Occipital lobe (tissue), 2 donors: ENCODE measurements around the gene ETV4. TPM values are rescaled to one million over a fixed set of nuclear protein-coding genes. Genes with fewer than 3 reads are reported as not detected.

Experiments
- DNase-seq: peaks from one replicate; lab custom pipeline; 2025; lab: John Stamatoyannopoulos, UW
- total RNA-seq: library from RNA; depleted of rRNA; stranded (reverse); fragments of >200 nt; gene quantifications from one replicate; pipeline ENCODE4 v1.2.3, GENCODE V29; 2014

ETV4 gene
- total RNA-seq, 1 donor from 2014 or later = 1.4 TPM

DNA sequence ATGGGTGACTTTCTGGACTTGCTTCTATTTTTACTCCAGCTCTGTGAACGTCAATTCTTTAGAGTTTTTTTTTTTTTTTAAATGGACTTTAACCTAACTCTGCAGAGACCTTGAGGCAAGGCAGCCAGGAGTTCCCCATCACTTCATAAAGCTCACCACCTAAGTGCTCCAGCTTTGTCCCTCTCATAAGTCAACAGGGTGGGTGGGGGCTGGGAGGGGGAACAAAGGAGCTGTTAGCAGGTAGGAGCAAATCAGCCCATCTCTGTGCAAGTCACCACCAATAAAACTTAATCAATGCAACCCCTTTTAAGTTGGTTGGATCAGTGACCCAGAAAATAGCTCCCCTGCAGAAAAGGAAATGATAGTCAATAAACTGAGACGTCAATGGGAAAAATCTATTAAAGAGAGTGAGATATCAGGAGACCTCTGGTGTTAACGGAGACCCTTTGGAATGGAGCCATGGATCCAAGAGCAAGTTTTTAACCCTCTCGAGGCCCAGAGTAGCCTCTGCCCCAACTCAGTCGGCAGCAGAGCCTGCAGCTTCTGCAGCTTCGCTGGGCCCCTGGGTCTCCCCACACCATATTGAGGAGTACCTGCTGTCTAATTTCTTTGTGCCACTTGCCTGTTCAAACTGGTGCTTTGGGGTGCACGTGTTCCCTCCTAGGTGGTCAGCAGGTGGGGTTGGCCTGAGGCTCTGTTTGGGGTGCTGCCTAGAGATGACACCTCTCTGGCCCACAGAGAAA, 27.6 kb upstream of the ETV4 start:
- no peak for DNase-seq

DNA sequence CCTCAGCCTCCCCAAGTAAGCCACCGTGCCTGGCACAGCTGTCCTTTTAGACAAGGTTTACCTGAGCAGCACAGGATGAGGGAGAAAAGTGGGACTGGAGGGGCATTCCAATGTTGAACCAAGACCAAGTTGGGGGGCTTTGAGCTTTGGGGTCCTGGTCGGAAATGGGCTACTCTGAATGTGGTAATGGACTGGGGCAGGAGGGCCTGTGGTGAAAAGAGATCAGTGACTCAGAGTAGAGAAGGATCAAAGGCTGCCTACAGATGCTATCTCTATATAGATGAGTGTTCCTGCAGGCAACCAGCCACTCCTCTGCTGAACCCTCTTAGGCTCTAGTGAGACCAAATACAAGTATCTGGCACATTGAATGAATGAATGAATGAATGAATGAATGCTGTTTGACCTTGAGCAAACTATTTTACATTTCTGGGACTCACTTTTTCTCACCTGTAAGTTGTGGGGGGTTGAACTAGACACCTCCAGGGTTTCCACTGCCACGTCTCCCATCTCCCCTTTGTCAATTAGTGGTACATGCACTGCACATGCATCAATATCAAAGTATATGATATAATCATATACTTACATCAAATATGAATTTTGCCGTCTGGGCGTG, 26.3 kb upstream of the ETV4 start:
- DNase-seq = no peak

DNA sequence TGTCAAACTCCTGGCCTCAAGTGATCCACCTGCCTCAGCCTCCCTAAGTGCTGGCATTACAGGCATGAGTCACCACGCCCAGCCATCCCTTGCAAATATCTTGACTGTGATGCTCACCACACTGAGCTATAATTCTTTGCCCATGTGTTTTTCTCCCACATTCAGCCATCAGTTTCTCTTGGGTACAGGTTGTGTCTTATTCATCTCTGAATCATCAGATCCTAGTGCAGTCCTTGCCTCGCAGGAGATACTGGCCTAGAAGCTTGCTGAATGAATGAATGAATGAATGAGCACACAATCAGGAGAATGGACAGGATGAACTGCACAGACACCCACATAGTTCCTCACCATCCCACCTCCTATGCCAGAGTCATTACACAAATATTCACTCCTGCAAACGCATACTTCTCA, 24.4 kb upstream of the ETV4 start:
- no peak for DNase-seq

DNA sequence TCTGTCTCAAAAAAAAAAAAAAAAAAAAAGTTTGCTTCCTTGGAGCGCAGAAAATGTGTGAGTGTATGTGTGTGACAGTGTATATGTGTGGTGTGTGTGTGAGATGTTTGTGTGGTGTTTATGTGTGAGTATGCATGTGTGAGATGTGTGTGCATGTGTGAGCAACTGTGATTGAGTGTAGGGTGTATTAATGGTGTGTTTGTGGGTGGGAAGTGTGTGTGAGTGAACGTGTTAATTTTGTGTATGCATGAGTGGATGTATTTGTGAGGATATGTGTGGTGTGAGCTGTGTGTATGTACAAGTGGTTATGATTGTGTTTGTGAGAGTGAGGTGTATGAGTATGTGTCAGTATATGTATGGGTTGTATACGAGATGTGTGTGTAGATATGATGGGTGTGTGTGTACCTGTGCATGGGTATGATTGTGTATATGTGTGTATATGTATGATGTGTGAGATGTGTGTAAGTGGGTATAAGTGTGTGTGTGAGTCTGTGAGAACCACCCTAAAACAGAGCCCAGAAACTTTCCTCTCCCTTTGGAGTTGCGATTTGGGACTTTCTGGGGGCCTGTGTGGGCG, 22.5 kb upstream of the ETV4 start:
- no peak for DNase-seq

DNA sequence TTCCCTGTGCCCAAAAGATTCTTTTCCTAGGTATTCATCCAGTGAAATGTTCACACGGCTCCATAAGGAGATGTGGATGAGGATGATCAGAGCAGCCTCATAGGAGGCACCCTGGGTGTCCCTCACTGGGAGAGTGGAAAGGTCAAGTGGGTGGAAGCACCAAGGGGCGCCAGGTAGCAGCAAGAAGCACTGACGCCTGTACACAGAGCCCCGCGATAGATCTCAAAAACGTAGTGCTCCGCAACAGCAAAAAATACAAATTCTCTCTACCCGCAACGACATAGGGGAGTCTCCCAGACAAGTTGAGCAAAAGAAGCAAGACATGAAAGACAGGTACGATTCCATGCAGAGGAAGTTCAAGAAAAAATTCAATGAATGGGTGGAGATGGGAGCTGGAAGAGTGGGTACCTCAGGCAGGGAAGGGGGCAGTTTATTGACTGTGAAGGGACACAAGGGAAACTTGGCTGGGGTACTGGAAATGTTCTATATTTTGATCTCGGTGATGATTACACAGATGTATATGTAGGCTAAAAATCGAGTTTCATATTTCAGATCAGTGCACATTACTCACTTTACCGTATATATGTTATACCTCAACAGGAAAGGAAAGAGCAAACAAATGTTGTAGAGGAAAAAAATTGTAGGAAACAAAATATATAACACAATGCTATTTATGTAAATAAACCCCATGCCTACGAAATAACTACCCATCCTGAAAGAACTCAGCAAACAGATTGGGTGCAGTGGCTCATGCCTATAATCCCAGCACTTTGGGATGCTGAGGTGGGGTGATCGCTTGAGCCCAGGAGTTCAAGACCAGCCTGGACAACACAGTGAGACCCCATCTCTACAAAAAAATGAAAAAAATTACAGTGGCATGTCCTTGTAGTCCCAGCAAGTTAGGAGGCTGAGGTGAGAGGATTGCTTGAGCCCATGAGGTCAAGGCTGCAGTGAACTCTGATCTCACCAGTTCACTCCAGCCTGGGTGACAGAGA, 17.8 kb upstream of the ETV4 start:
- DNase-seq = no peak

DNA sequence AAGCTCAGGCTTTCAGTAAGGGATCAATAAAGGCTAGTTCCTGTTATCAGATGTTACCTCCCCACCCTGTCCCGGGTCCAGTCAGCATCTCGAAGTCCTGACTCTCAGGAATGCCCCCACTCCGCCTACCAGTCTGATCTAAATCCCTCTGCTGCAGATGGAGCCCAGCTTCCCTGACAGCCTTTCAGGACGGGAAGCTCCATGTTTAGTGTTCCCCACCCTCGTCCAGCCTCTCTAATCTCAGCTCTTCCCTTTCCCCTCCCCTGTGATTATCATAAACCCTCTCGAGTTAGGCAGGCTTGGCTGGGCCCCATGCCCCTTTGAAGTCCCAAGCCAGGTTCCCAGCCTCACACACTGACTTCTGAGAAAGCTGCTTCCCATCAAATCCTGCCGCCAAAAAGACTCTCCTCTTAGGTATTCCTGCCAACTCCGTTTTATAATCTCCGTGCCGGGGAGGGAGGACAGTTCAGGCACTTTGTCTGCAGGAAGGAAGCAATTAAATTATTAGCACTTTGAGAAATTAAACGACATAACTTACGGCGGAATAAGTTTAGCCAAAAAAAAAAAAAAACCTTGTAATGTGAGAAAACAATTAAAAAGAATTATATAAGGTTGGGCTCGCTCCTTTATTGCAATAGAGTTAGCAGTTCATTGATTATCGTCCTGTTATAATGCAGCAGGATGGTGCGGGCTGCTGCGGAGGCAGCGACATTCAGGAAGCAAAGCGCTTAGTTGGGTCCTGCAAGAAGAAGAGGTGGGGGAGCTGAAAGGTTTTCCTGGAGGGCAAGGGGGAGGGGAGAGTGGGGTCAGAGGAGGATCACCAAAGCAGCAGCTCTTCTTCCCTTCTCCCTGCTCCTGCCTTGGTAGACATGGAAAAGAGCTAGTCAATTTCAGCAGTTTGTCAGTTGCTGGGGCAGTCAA, 16.8 kb upstream of the ETV4 start:
- DNase-seq = no peak

DNA sequence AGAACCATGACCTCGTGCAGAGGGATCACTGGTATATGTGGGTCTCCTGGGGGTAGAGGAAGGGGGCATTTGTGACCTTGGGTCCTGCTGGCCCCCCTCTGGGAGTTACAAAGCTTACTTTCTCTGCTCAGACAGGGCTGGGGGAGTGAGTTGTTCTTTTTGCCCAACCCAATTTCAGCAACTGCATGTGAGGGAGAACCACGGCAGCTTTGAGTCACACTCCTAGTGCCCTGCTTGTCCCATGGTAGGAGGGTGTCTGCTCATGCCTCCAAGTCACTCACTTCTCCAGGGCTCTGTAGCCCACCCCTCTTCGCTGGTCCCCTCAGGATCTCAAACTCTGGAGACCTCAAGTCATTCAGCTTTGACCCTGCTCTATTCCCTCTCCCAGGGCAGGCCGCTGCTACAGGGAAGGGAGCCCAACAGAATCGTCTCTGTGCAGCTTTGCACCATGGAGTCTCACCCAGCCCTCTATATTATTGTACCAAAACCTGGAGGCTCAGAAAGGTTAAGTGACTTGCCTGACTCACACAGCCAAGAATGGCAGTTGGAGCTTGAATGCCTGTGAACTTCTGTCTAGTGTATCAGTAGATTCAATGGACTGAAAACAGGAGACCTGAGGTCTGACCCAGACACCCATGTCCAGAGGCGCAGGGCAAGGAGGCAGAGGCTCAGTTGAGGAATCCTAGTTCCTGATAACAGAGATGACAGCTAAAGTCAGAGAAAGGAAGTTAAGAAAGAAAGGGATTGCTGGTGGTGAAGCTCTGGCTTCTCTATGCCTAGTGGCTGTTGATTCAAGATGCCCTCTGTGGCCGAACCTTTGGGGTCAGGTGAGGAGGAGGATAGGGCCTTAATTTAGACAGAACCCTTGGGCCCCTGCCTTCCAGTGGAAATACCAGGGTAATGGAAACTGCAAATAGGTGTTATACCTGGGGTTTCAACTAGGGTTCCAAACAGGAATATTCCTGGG, 14.6 kb upstream of the ETV4 start:
- DNase-seq = no peak

DNA sequence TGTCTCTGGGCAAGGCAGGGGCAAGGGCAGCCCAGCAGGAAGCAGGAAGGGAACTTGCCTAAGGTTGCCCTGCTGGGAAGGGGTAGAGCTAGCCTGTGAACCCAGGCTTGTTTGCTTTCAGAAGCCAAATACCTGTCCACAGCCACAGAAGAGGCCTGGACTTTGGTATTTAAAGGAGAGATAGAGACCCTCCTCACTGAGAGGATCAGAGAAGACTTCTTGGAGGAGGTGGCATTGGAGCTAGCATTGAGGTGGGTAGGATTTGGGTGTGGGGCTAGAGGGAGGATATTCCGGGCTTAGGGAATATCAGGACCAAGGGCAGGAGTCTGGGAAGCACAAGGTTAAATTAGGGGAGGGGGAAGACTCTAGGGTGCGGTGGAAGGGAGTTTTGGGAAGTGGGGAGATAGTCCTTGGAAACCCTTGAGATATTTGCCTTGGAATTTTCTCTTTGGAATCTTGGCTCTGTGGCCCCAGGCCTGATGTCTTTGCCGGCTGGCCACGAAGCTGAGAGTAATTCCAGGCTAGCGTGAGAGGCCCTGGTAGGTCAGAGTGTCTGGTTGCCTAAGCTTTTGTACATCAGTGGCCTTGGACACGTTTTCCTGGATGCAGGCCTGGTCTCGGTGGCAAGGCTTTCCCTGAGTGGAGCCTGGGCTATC, 13.1 kb upstream of the ETV4 start:
- DNase-seq = no peak

DNA sequence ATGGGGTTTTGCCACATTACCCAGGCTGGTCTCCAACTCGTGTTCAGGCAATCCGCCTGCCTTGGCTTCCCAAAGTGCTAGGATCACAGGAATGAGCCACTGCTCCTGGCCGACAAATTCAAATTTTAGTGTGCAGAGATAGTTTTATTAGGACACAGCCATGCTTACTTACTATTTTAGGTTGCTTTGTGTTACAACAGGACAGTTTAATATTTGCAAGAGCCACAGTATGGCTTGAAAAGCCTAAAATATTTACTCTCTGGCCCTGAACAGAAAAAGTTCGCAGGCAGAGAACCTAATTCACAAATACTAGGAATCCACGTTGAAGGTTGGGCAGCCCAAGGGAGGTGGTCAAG, 12.6 kb upstream of the ETV4 start:
- no peak for DNase-seq

DNA sequence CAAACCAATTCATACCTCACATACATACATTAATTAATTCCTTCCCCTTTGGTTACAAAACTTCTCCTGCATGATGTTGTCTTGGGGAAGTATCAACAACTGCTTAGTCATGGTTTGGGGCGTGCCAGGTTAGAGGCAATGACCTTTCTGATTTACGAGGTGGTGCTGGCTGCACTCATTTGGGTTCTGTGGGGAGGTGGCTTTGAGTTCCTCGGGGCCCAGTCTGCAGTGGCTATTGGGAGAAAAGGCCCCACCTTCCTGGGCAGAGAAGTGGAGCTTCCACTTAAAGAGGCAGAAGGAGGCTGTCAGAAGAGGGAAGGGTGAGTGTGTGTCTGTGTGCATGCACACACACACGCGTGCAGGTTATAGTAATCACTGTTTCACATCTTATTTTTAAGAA, 10.2 kb upstream of the ETV4 start:
- no peak for DNase-seq

DNA sequence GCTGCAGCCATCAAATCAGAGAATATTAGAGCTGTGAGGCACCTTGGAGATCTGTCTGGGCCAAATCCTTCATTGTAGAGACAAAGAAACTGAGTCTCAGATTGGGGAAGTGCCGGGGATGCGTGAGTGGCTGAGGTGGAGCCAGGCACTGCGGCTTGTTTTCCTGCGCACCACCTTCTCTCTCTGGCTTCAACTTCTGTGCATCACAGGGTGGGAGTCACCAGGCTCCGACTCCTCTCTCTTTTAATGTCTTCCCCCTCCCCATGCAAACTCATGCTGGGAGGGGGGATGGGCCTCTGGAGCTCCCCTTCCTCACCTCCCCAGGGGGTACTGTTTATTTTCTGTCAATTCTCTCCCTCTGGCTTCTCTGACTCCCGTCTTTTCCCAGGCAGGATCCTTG, 8.7 kb upstream of the ETV4 start:
- DNase-seq = no peak

DNA sequence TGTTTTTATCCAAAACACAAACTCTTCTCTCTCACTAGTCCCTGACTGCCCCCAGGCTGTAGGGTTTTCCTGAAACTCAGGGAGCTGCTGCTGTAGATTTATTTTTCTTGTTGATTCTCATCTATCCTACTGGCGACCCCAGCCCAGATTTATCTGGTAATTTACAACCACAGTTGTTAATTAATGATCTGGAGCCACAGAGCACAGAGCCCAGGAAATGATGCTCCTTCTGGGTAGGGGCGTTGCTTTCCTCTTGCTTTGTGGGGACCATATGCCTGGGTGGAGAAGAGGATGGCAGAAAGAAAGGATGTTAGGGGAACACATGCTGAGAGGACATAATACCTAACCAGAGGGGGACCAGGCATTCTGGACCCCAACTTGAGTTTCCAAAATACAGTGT, 7.4 kb upstream of the ETV4 start:
- no peak for DNase-seq

DNA sequence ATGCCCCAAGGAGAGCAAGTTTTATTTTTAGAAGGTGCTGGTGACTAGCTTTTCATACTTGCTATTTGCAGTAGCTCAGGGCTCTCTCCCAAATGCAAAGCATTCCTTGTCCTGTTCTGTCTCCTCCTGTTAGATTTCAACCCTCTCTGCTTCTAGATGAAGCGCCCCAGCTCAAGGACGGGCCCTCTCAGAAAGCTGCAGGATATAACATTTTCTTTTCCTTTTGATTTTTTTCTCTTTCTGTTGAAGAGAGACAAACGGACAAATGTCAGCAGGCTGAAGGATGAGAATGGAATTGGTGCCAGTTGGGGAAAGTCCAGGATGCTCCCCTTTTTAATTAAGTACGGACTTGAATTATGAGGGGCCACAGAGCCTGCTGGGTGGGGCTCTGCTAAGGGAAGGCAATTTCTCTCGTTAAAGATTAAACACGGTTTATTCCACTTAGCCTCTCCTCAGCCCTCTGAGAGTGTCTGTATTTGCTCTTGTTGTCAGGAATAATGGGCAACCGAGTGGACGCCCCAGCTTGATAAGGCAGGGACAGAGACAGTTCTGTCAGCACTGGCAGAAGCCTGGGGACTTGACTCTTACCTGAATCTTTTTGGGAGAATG, 6.2 kb upstream of the ETV4 start:
- DNase-seq = no peak

DNA sequence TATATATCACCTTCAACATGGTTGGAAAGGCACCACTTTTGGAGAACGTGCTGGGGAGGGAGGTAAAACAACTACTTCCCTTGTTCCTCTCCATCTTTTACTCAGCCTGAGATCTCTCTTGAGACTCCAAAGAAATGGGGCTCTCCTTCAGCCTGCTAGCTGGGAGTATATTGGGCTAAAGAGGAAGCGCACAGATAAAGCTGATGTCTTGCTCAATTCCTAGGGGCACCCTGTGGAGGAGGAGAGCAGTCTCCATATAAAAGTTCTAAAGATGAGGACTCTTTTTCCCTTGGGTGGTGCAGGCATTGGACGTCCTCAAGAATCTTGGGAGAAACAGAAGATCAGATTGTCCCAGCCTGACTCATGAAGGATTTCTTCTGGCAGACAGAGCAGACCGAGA, 4.6 kb upstream of the ETV4 start:
- no peak for DNase-seq

DNA sequence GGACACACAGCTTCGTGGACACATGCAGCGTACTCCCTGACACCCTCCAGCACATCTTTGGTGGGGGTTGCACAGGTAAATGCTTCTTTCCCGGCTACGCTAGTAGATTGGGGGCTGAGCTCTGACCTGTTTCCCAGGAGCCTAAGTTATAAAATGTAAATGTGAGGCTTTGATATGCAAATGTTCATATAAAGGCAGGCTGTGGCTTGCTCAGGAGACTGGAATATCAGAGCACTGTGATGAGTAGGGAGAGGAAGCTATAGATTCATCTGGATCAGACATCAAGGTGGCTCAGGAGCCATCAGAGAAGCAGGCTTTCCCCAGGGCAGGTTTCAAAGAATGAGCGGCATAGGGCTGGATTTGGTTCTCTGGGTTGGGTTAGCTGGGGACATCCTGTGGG, 3.4 kb upstream of the ETV4 start:
- DNase-seq = no peak

DNA sequence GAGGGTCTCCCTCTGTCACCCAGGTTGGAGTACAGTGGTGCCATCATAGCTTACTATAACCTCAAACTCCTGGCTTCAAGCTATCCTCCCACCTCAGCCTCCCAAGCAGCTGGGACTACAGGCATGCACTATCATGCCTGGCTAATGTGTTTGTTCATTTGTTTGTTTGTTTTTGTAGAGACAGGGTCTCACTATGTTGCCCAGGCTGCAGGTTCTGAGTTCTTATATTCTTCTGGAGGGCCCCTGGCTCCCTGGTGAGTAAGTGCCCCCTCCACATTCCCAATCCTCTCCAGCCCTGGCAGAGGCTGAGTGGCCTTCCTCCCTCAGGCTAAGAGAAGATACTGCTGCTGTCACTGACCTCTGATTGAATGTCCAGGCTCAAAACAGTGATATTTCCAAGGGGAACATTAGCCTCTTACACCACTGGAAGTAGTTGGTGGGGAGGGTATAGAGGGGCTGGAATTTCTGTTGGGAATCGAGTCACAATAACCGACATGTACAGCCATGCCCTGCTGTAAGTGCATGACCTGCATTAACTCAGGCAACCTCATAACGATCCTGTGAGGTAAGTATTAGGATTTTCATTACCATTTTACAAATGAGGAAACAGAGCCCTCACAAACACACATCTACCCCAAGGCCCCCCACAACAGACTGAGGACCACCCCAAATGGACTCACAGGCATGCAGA, 2.7 kb upstream of the ETV4 start:
- DNase-seq = no peak

DNA sequence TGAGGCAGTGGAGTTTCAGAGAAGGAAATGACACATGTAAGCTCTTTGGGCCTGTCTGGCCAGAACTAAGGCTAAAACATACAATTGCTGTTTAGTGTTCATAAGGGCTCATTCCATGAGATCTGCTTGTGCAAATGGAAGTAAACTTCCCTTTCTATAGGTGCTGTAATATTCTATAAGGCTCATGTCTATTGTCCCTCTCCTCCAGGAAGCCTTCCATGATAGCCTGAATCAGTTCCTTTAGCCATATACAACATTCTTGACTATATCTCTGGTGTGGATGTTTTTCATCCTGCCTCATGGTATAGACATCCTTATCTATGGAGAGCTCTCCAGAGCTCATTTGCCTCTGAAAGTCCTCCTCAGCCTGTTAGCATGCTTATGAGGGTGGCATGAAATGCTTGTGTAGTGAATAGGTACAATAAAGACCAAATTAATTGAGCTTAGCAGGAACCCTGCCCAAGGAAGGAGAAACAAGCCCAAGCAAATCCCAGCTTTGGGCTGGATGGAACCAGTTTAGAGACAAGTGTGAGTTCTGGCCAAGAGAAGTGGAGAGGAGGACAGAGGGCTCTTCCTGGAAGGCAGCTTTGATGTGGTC, 1.6 kb upstream of the ETV4 start:
- no peak for DNase-seq

DNA sequence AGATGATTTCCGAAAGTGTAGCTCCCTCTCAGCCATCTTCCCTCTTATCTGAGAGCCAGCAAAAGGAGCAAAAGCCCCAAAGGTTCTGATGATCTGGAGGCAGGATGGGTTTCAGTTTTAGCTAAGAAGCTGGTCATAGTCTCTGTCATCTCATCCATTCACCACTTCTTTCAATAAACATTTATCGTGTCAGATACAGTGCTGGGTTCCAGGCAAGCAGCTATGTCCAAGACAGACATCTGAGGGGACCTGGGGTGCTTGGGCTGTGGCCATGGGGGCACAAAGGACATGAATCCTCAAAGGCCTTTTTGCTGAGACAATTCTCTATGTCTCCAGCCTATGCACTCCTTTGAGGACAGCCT, 1.0 kb upstream of the ETV4 start:
- no peak for DNase-seq
